Central memory CD4-positive, alpha-beta T cell (primary cell): ENCODE measurements around the gene NHS.
"Not testable (repeated sequence)": the region's sequence is repeated elsewhere in the genome, so short reads cannot be mapped to it uniquely, and the experiment has no call there.

ENCODE experiments used
- DNase-seq: peaks from one replicate; pipeline ENCODE4 v3.0.0; 2022

The NHS gene

GRCh38 chrX:17553961-17554482 lies 179.0 kb downstream of the NHS start:
- DNase-seq, result no peak

GRCh38 chrX:17554914-17555313 lies 179.9 kb downstream of the NHS start:
- no peak for DNase-seq

DNA sequence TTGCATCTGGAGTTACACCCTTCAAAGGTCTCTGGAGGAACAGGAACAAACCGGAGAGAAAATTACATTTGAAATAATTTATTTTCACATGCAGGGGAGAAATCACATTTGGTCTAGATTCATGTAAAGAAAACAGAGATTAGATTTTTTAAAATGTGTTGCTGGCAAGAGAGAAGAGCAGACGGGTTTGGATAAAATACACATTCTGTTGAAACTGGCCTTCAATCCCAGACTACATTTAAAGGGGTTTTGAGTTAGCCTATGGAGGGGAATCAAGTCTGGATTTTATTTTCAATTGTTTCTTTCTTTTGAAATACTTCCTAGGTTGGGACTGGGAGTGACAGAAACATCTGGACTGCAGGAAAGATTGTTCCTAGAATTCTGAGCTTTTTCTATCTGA lies 180.8 kb downstream of the NHS start:
- no peak for DNase-seq

DNA sequence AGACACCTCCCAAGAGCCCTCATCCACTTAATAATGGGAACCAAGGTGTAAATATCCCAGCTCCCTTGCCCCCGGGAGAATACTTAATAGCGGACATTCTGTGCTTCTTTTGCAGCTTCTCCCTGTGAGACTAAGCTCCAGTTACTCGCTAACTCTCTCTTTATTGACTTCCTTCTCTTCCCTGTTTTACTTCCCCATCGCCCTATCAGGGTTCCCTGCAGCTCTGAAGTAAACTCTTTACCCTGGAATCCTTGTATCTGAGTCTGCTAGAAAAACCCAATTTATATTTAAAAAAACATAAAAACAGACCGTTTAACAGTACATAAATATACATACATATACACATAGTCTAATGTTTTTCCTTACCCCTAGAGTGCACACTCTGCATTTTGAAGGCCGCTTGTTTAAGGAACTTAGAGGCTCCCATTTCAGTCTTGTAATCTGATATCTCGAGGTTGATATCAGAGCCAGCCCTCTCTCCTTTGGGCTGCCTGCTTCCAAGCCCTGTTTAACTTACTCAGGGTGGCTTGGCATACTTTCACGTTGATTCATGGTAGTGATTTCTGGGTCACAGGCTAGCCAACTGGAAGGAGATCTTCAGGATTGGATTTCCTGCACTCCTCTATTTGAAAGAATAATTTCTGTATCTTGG lies 184.9 kb downstream of the NHS start:
- no peak for DNase-seq

DNA sequence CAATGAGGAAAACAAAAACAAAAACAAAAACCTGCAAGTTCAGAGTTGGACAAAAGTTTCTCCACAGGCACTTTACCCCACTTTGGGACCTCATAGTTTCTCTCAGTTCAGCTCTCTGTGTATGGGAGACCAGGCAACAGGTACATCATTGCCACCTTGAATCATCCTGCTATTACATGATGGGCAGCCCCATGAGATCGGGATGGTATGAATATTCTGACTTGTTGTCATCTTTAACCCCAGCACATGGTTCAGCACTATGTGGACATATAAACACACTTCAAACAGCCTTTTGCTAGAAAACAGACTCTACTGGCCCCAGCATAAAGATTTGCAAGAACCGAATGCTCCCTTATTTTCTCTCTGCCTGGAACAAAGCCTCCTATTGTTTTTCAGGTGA lies 185.4 kb downstream of the NHS start:
- no peak for DNase-seq

DNA sequence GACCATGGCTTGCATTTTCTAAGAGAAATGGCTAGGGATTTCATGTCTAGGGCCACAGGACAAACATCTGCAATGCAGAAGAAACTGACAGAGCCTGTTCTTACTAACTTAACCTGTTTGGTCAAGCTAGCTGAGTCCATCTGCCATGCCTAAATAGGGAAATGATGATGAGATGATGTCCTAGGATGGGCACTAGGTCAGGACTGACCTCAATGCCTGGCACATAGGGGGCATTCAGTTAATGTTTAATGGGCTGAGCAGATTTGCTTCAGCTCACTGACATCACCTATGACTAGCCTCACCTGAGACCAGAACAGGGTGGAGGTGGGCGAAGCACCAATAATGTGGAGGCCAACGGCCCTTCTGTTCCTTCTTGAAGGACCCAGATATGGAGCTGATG lies 188.1 kb downstream of the NHS start:
- no peak for DNase-seq

GRCh38 chrX:17563515-17563914 lies 188.5 kb downstream of the NHS start:
- no peak for DNase-seq

DNA sequence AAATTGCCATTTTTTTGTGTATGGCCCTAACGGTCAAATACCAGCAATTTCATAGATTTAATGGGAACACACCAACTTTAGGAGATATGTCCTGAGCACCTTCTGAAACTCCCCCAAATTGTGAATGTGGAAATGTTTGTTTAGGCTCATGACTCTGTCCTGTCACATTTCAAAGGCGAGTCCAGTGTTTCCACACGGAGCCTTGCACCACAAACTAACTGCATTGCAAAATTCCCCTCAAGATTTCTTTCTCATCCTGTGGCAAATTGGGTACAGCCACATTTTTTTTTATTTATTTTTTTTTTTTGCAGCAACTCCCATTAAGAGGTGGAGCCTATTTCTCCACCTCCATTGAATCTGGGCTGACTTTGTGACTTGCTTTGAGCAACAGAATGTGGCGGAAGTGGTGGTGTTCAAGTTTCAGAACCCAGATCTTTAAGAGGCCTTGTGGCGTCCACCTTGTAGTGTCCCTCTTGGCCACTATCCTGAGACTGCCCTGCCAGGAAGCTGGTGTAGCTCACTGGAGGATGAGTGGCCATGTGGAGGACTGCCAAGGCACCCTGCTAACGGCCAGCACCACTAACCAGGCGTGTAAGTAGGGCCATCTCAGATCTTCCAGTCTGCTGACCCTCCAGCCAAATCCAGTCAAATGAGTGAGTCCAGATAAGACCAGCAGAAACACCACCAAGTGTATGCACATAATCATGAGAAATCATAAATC lies 189.8 kb downstream of the NHS start:
- no peak for DNase-seq

DNA sequence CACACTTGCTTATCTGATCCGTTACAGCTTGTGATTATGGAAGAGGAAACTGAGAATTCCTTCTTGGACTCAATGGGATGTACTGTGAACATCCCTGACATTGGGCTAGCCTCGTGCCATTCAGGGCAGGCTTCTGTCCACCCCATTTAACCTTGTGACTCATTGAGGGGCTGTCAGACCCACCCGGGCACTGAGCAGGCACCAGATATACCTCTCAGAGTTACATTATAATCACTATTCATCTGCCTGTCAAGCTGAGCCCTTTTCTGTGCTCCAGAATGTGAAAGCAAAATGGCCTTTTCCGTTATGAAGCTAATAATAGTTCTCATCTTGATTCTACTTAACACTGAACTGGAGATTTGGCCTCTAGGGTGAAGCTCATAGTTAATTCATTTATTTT lies 191.7 kb downstream of the NHS start:
- no peak for DNase-seq

DNA sequence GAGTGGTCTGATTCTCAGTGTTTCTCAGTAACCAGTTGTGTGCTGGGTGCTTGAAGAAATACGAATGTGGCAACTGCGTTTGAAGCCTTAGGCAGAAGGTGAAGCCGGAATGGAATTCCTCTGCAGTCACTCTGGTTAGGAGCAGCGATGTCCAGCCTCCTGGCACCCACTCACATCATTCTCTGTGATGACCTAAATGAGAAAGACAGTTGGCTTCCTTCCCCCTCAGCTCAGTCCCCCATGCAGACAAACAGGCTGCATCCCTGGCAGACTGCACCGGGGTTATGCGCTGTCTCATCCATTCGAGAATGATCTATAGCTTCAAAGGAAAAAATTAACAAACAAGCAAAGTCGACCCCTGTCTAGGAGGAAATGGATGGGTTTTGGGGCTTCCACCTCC lies 192.2 kb downstream of the NHS start:
- no peak for DNase-seq

DNA sequence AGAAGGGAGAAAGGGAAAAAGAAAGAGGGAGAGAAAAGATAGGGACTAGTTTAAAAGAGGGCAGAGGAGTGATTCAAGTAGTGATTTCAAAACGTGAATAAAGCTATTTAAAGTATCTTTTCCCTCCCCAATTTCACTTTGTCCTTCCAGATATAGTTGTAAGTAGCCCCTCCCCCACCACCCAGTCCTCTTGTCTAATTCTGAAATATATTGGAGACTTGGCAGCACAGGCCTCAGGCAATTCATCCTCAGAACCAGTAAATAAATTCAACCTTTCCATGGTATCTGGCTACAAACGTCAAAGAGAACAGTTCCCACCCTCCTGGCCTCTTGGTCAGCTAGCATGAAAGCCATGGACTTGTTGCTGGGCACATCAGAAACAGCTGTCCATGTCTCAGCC lies 192.8 kb downstream of the NHS start:
- no peak for DNase-seq

- DNase-seq, result not testable (repeated sequence)
These were observed 193.8 kb downstream of the NHS start for GRCh38 chrX:17568804-17569203.

- no peak for DNase-seq
These were observed 204.0 kb downstream of the NHS start for GRCh38 chrX:17579026-17579425.

- DNase-seq, result no peak
These were observed 205.6 kb downstream of the NHS start for GRCh38 chrX:17580539-17581152.

- DNase-seq, result no peak
These were observed 206.6 kb downstream of the NHS start for GRCh38 chrX:17581641-17582040.

GRCh38 chrX:17584248-17584681 lies 209.3 kb downstream of the NHS start:
- no peak for DNase-seq

GRCh38 chrX:17585006-17585405 lies 210.0 kb downstream of the NHS start:
- DNase-seq, result no peak

DNA sequence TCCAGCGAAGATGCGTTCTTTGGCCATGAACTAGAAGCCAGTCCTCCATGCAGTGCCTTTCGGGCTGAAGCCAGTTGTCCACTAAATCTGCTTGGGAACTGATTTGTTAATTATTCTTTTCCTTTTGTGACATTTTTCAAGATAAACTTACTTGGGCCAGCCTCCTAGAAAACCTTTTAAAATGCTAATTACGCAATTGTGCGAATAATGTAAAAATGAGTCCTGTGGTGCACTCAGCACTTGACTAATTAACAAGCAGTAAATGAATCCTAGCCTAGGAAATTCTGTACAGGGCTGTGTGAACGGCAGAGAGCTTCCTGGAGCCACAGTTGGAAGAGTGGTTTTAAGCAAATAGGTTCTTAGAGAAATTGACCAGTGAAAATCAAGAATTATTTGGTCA lies 212.4 kb downstream of the NHS start:
- DNase-seq, result no peak

- DNase-seq, result no peak
These were observed 213.3 kb downstream of the NHS start for GRCh38 chrX:17588303-17588702.

DNA sequence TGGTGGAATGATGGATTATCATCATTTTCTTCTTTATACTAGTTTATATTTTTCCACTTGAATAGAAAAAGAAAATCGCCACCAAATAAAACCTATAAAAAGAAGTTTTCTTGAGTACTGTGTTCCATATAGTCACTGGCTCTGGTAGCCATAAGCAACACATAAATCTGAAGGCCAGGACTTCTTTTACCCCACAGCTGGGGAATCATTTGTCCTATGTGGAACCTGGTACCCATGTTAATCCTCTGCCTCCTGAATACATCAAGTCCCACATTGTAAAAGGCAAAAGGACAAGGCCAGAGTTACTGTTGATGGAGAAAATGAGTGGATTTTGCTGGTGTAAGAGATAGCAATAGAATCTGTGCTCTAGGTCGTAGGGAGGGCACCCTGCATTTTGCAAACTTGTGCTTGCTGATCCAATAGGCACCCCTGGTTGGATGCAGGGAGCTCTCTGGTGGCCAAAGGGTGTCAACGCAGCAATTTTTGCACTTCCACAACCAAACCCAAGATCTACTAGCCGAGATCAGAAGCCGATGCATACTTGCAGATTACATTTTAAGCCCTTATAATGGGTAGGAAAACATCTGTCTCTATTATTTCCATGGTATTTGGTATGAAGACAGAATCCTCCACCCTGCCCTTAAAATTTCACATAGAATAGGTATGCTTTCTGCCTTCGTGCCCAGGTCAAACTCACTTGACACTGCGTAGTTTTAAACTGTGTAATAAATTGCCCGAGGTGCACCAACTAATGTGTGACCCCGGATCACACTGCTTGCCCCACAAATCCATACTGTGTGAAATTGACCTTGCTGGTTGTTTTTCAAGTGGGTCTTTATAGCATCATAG lies 216.1 kb downstream of the NHS start:
- DNase-seq, result no peak

DNA sequence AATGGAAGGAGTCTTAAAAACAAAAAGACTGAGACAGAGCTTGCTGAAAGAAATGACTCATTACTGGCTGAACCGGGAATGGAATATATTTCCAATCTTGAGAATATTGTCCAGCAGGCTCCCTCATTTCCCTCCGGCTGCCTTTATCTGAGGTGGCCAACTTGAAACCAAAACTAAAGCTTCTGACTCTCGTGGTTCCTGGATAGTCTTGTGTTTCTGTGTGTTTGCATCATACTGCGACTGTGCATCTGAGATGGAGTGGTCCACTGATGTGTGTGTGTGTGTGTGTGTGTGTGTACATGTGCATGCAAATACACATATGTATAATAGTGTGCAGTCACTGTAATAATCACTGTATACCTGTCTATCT lies 216.7 kb downstream of the NHS start:
- DNase-seq, result no peak

DNA sequence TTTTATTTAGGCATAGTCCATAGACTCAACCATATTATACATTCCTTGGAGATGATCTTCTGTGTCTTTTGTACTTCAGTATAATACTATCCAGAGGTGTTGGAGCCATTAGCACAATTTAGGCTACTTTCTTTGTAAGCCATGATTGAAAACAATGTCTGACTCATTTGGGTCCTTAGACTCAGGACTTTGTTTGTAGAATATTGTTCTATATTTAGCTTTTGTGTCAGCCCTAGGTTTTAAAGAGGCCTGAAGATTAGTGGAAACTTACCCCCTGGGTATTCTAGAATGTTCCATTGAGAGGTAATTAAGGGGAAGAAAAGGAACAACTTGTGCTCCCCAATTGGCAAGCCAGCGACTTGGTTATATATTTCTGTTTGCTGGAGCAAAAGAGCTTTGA lies 217.1 kb downstream of the NHS start:
- no peak for DNase-seq

- no peak for DNase-seq
These were observed 219.7 kb downstream of the NHS start for GRCh38 chrX:17594693-17595092.
